IPS-20b (cell line): Measurements from ENCODE around the gene PPP1R2C.

Source experiments
- H3K27ac ChIP-seq: one replicate; pipeline ENCODE4 v1.5.1; 2013; ENCODE audit warnings: low read length
- H3K27me3 ChIP-seq: 2 replicates; pipeline ENCODE4 v1.6.1; 2013; ENCODE audit warnings: mild to moderate bottlenecking, low read length, inconsistent platforms; ENCODE audit not compliant: insufficient read depth
- H3K36me3 ChIP-seq: 2 replicates; pipeline ENCODE4 v1.6.1; 2013; ENCODE audit warnings: low read depth, mild to moderate bottlenecking, inconsistent platforms, low read length, moderate library complexity; ENCODE audit not compliant: insufficient read depth
- H3K4me1 ChIP-seq: 2 replicates; pipeline ENCODE4 v1.6.1; 2013; ENCODE audit warnings: mild to moderate bottlenecking, control low read depth, inconsistent platforms, low read length, moderate library complexity; ENCODE audit not compliant: insufficient read depth
- H3K4me3 ChIP-seq: 2 replicates; pipeline ENCODE4 v1.5.1; 2013; ENCODE audit warnings: mild to moderate bottlenecking, low read length, inconsistent platforms
- H3K9ac ChIP-seq: 2 replicates; pipeline ENCODE4 v1.6.1; 2013; ENCODE audit warnings: low read depth, mild to moderate bottlenecking, inconsistent platforms, low read length, moderate library complexity
- H3K9me3 ChIP-seq: 2 replicates; pipeline ENCODE4 v1.6.1; 2013; ENCODE audit warnings: mild to moderate bottlenecking, low read depth, low read length, inconsistent platforms; ENCODE audit not compliant: insufficient read depth

The PPP1R2C gene

DNA sequence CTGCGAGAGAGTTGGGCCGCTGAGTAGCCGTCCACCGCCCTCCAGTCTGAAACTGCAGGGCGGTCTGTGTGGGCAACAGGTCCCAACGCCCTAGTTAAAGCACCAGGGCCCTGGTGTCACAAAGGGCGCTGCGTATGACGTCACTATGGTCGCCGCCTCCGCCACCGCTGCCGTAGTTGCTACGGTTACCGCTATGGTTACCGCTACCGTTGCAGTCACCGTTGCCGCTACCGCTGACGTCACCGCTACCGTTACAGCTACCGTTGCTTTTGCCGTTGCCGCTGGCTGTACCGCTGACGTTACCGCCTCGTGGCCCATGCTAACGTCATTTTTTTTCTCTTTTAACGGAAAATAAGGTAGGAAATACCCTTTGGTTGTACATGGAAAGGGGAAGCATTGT, at the start of gene PPP1R2C:
Gene PPP1R2C (minus strand): TSS at position 68 of the 400 bp plus-strand sequence. CDS start 84 bp downstream, outside the sequence.
- H3K4me3 ChIP-seq, result no peak within 1 kb of the TSS
- no peaks in the 10 kb centered on the region for H3K27me3 ChIP-seq
- H3K27ac ChIP-seq, result no peak within 1 kb of the TSS
- H3K9ac ChIP-seq, result no peak within 1 kb of the TSS
- no peaks in the 10 kb centered on the region for H3K4me1 ChIP-seq
- H3K9me3 ChIP-seq, result no peaks in the 10 kb centered on the region
- no peaks in the 10 kb centered on the region for H3K36me3 ChIP-seq

DNA sequence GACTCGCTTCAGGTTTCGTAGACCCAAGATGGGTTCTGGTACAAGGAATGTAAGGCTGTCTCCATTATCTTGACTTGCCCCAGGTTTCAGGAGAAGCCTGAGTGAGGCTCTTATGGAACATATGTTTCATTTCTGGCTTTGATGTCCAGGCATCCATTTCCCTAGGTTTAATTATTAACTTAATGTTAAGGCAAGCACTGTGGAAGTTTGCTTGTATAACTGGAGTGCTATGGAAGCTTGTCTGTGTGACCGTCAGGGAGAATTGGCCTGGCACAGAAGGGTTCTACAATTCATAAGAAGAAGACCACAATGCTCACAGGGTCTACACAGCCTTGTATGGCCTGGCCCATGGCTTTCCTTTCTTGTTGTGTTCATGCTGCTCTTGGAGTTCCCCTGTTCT, 47.2 kb upstream of the PPP1R2C start:
- Histone ChIP-seq H3K9ac (no peak overlapping the region), H3K36me3 (no peaks in the 10 kb centered on the region), H3K4me3 (no peak overlapping the region), H3K4me1 (no peaks in the 10 kb centered on the region), H3K9me3 (peaks cover 4% of the 10 kb centered on the region; the same call in 1 of the 2 replicates), H3K27me3 (no peaks in the 10 kb centered on the region), H3K27ac (no peak overlapping the region)

DNA sequence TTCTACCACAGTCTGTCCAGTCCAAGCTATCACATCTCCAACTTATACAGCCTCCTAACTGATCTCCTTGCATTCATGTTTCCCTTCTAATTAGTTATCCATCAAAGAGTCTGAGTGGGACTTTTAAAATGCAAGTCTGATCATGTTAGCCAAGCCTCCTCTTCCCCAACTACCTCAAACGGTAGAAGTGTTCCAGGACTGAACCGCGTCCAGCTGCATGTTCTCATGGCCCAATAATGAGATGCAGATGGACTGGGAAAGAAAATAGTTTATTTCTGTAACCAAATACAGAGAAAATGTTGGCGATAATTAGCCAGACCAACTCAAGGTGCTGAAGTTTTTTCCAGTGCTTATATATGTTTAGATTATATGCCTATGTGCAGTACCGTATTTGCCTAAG, 46.6 kb upstream of the PPP1R2C start:
- H3K27ac ChIP-seq, result no peak overlapping the region
- H3K36me3 ChIP-seq, result no peaks in the 10 kb centered on the region
- H3K4me1 ChIP-seq, result no peaks in the 10 kb centered on the region
- no peaks in the 10 kb centered on the region for H3K27me3 ChIP-seq
- peaks cover 5% of the 10 kb centered on the region; the same call in 1 of the 2 replicates for H3K9me3 ChIP-seq
- no peak overlapping the region for H3K4me3 ChIP-seq
- no peak overlapping the region for H3K9ac ChIP-seq

- peaks cover 13% of the 10 kb centered on the region for H3K9me3 ChIP-seq
- H3K36me3 ChIP-seq, result no peaks in the 10 kb centered on the region
- H3K9ac ChIP-seq, result no peak overlapping the region
- no peak overlapping the region for H3K27ac ChIP-seq
- H3K4me1 ChIP-seq, result no peaks in the 10 kb centered on the region
- H3K4me3 ChIP-seq, result no peak overlapping the region
- H3K27me3 ChIP-seq, result no peaks in the 10 kb centered on the region
These were observed 45.5 kb upstream of the PPP1R2C start for GRCh38 chrX:42823443-42823842.

- Histone ChIP-seq H3K36me3 (no peaks in the 10 kb centered on the region), H3K9me3 (peaks cover 17% of the 10 kb centered on the region), H3K27me3 (no peaks in the 10 kb centered on the region), H3K27ac (no peak overlapping the region), H3K4me3 (no peak overlapping the region), H3K9ac (no peak overlapping the region), H3K4me1 (no peaks in the 10 kb centered on the region)
These were observed 44.0 kb upstream of the PPP1R2C start for GRCh38 chrX:42821803-42822443.

DNA sequence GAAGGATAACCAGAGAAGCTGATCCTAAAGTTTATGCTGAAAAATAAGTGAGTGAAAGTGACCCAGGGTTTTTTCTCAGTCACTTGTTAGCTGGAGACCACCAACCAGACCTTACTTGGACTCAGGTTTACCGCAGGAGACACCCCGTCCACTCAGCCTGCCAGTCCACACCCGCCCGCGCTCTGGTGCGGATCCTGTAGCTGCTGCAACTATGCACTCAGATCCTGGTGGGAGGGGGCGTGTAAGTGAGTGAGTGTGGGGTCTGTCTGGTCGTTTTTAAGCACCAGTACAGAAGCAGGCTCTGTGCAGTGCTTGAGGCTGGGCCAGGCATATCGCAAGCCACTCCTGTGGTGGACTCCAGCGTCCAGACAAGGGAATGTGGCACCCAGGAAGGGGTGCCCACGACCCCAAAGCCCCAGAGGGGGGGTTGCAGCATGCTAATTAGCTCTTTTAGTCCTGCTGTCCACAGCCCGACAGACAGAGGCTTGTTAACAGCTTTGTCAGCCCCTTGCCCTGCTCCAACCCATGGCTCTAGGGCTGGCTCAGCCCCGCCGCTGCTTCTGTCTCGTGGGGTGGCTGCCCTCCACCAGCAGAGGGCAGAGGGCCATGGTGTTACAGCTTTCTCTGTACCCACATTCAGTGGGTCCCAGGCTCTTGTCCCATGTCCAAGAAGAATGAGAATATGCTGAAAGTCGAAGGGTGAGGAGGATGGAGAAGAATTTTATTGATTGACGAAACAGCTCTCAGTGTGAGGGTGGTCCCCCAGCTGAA, 40.4 kb upstream of the PPP1R2C start:
- Histone ChIP-seq H3K4me3 (no peak overlapping the region), H3K9me3 (peaks cover 17% of the 10 kb centered on the region)

GRCh38 chrX:42809569-42809968, 31.6 kb upstream of the PPP1R2C start:
- Histone ChIP-seq H3K9ac (no peak overlapping the region), H3K27me3 (no peaks in the 10 kb centered on the region), H3K36me3 (no peaks in the 10 kb centered on the region), H3K9me3 (no peaks in the 10 kb centered on the region), H3K4me3 (no peak overlapping the region), H3K27ac (no peak overlapping the region), H3K4me1 (peaks cover 7% of the 10 kb centered on the region; the same call in 1 of the 2 replicates)

More for the DNA sequence above, 40.4 kb upstream of the PPP1R2C start:
- Histone ChIP-seq H3K9ac (no peak overlapping the region), H3K4me1 (no peaks in the 10 kb centered on the region), H3K36me3 (no peaks in the 10 kb centered on the region), H3K27me3 (no peaks in the 10 kb centered on the region), H3K27ac (no peak overlapping the region)

DNA sequence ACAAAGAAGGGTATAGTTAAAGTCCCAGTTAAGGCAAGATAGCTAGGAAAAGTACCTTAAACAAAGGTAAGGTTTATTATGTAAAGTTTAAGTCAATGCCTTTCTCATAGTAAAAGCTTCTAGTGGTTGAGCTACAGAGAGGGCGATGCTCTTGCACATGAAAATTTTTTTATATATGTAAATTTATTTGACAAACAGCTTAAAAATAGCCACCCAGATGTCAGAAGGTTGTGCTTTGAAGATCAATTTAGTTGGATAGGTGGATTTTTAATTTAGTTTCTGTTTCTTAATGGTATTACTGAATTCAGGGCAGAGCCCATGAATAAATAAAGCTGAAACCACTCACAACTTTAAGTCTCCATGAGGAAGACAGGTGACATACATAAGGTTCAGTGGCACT, 29.4 kb upstream of the PPP1R2C start:
- Histone ChIP-seq H3K9ac (no peak overlapping the region), H3K4me1 (peaks cover 15% of the 10 kb centered on the region; the same call in 1 of the 2 replicates), H3K27ac (peak overlapping the region; percentile 65), H3K27me3 (no peaks in the 10 kb centered on the region), H3K36me3 (no peaks in the 10 kb centered on the region), H3K4me3 (no peak overlapping the region), H3K9me3 (no peaks in the 10 kb centered on the region)

- Histone ChIP-seq H3K4me3 (peak overlapping the region; percentile 36; the same call in 1 of the 2 replicates), H3K27ac (peak overlapping the region; percentile 81), H3K9me3 (no peaks in the 10 kb centered on the region), H3K9ac (peak overlapping the region; percentile 66; the same call in 1 of the 2 replicates), H3K27me3 (no peaks in the 10 kb centered on the region), H3K4me1 (peaks cover 15% of the 10 kb centered on the region; the same call in 1 of the 2 replicates), H3K36me3 (no peaks in the 10 kb centered on the region)
These were observed 26.6 kb upstream of the PPP1R2C start for GRCh38 chrX:42804524-42804923.

DNA sequence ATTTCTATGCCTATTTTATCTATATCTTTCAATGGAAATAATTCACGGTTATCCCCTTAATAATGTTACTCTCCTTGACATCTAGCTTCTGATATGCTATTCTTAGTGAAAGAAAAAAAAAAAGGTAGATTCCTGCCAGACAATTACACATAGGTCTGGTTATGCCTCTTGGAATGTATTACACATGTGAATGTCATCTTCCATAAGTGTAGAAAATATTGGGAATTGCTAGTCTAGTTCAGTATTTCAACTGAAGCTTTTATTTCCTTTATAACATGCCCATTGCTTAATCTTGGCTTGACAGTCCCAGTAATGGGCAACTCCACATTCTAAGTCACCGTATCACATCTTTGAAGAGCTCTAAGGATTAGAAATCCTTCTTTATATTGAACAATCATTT, 25.4 kb upstream of the PPP1R2C start:
- no peaks in the 10 kb centered on the region for H3K27me3 ChIP-seq
- no peak overlapping the region for H3K4me3 ChIP-seq
- H3K9ac ChIP-seq, result peak overlapping the region; percentile 66; the same call in 1 of the 2 replicates
- H3K36me3 ChIP-seq, result no peaks in the 10 kb centered on the region
- peaks cover 15% of the 10 kb centered on the region; the same call in 1 of the 2 replicates for H3K4me1 ChIP-seq
- H3K27ac ChIP-seq, result peak overlapping the region; percentile 81
- no peaks in the 10 kb centered on the region for H3K9me3 ChIP-seq

DNA sequence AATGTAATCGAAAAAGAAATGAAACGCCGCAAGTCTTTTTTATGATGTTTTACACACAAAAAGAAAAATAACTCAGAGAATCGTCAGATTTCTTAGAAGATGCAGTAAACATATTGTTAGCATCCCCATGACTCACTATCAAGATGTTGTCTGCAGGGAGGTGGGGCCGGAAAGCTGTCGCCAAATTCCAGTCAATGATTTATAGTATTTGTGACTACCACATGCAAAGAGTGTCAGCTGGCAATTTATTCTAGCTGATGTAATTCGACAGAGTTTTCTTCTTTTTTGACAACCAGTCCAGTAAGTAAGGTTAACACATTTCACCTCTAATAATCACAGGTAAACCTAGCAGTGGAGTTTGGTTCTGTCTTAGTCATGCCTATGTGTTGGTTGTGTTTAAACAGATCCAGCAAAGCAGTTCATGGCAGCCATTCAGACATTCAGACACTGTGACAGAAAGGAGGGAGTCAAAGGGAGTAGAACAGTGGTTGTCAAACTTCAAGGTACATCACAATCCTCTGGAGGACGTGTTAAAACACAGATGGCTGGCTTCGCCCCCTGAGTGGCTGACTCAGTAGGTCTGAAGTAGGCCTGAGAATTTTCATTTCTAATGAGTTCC, 19.8 kb upstream of the PPP1R2C start:
- Histone ChIP-seq H3K9ac (no peak overlapping the region), H3K4me1 (no peaks in the 10 kb centered on the region; the same call in 1 of the 2 replicates), H3K27ac (no peak overlapping the region), H3K4me3 (no peak overlapping the region), H3K27me3 (no peaks in the 10 kb centered on the region), H3K36me3 (no peaks in the 10 kb centered on the region), H3K9me3 (peaks cover 9% of the 10 kb centered on the region; the same call in 1 of the 2 replicates)
